H9 (cell line): ENCODE results near the gene INMT. TPM values are rescaled to one million over a fixed set of nuclear protein-coding genes. Genes with fewer than 3 reads are reported as not detected.

Experiments used
- DNase-seq: peaks from one replicate; pipeline ENCODE4 v3.0.0-alpha.2; 2017
- H2AFZ ChIP-seq: one replicate; pipeline ENCODE4 v1.6.1; 2013; ENCODE audit warnings: mild to moderate bottlenecking, low read length, control low read depth, moderate library complexity
- H2AK5ac ChIP-seq: 2 replicates; pipeline ENCODE4 v1.6.1; 2013; ENCODE audit warnings: low read length, control low read depth, mixed read lengths; ENCODE audit not compliant: insufficient read length
- H2BK120ac ChIP-seq: one replicate; pipeline ENCODE4 v1.6.1; 2013; ENCODE audit warnings: low read depth, mild to moderate bottlenecking, low read length, control low read depth, inconsistent platforms; ENCODE audit not compliant: poor library complexity, severe bottlenecking
- H2BK12ac ChIP-seq: 2 replicates; pipeline ENCODE4 v1.6.1; 2013; ENCODE audit warnings: low read length, control low read depth, mixed read lengths, low read depth; ENCODE audit not compliant: insufficient read length
- H2BK15ac ChIP-seq: 2 replicates; pipeline ENCODE4 v1.6.1; 2013; ENCODE audit warnings: low read depth, low read length, control low read depth
- H2BK20ac ChIP-seq: one replicate; pipeline ENCODE4 v1.6.1; 2013; ENCODE audit warnings: low read depth, mild to moderate bottlenecking, low read length, control low read depth, inconsistent platforms; ENCODE audit not compliant: poor library complexity, severe bottlenecking
- H2BK5ac ChIP-seq: 2 replicates; pipeline ENCODE4 v1.6.1; 2013; ENCODE audit warnings: low read length, control low read depth, mixed read lengths; ENCODE audit not compliant: insufficient read length
- H3K14ac ChIP-seq: 2 replicates; pipeline ENCODE4 v1.6.1; 2013; ENCODE audit warnings: low read length, control low read depth; ENCODE audit not compliant: insufficient read depth
- H3K18ac ChIP-seq: 2 replicates; pipeline ENCODE4 v1.6.1; 2013; ENCODE audit warnings: low read depth, mild to moderate bottlenecking, mixed read lengths, low read length, control low read depth; ENCODE audit not compliant: insufficient read length
- H3K23ac ChIP-seq: 2 replicates; pipeline ENCODE4 v1.6.1; 2013; ENCODE audit warnings: low read length, control low read depth, mixed read lengths, low read depth; ENCODE audit not compliant: insufficient read length
- H3K23me2 ChIP-seq: 2 replicates; pipeline ENCODE4 v1.6.1; 2013; ENCODE audit warnings: low read depth, mild to moderate bottlenecking, mixed read lengths, low read length, control low read depth; ENCODE audit not compliant: insufficient read length, poor library complexity, severe bottlenecking
- H3K27ac ChIP-seq: 2 replicates; pipeline ENCODE4 v1.5.1; 2013; ENCODE audit warnings: low read length, control low read depth, mixed read lengths, low read depth; ENCODE audit not compliant: insufficient read length
- H3K27me3 ChIP-seq: 2 replicates; pipeline ENCODE4 v1.6.1; 2013; ENCODE audit warnings: low read length, control low read depth, inconsistent platforms; ENCODE audit not compliant: insufficient read depth
- H3K4ac ChIP-seq: 2 replicates; pipeline ENCODE4 v1.6.1; 2013; ENCODE audit warnings: low read depth, mild to moderate bottlenecking, control low read depth, inconsistent platforms, low read length, moderate library complexity
- H3K4me1 ChIP-seq: 2 replicates; pipeline ENCODE4 v1.6.1; 2013; ENCODE audit warnings: low read length, control low read depth, inconsistent platforms; ENCODE audit not compliant: insufficient read depth
- H3K4me2 ChIP-seq: 2 replicates; pipeline ENCODE4 v1.6.1; 2013; ENCODE audit warnings: low read length, control low read depth, mixed read lengths; ENCODE audit not compliant: insufficient read length, insufficient read depth
- H3K56ac ChIP-seq: 2 replicates; pipeline ENCODE4 v1.6.1; 2013; ENCODE audit warnings: low read depth, mild to moderate bottlenecking, mixed read lengths, low read length, control low read depth; ENCODE audit not compliant: insufficient read length
- H3K79me1 ChIP-seq: 2 replicates; pipeline ENCODE4 v1.6.1; 2013; ENCODE audit warnings: low read depth, mild to moderate bottlenecking, moderate library complexity, low read length, control low read depth, inconsistent platforms; ENCODE audit not compliant: insufficient read depth, poor library complexity, severe bottlenecking
- H3K79me2 ChIP-seq: 2 replicates; pipeline ENCODE4 v1.6.1; 2013; ENCODE audit warnings: low read length, control low read depth, inconsistent platforms; ENCODE audit not compliant: insufficient read depth
- H3K9ac ChIP-seq: 2 replicates; pipeline ENCODE4 v1.6.1; 2013; ENCODE audit warnings: low read length, control low read depth, mixed read lengths; ENCODE audit not compliant: insufficient read length; ENCODE audit errors: extremely low read depth
- H3K9me3 ChIP-seq: one replicate; pipeline ENCODE4 v1.6.1; 2013; ENCODE audit warnings: low read depth, low read length, inconsistent platforms; ENCODE audit not compliant: control insufficient read depth
- H3T11ph ChIP-seq: one replicate; pipeline ENCODE4 v1.6.1; 2013; ENCODE audit warnings: mild to moderate bottlenecking, low read length, control low read depth, inconsistent platforms
- H4K20me1 ChIP-seq: one replicate; pipeline ENCODE4 v1.6.1; 2013; ENCODE audit not compliant: control insufficient read depth, insufficient read length, insufficient read depth
- H4K5ac ChIP-seq: 2 replicates; pipeline ENCODE4 v1.6.1; 2013; ENCODE audit warnings: low read depth, mild to moderate bottlenecking, mixed read lengths, low read length, control low read depth; ENCODE audit not compliant: insufficient read length
- H4K8ac ChIP-seq: replicated peaks from 2 replicates; pipeline ENCODE4 v1.6.1; 2013; ENCODE audit warnings: low read length, control low read depth, mixed read lengths, low read depth; ENCODE audit not compliant: insufficient read length
- H4K91ac ChIP-seq: 2 replicates; pipeline ENCODE4 v1.6.1; 2013; ENCODE audit warnings: low read depth, mild to moderate bottlenecking, moderate library complexity, mixed read lengths, low read length, control low read depth; ENCODE audit not compliant: insufficient read length
- H3K27ac Mint-ChIP-seq, 3 experiments: 2 replicates in 2 of 3; 3 replicates in 1 of 3; pipeline ENCODE4 v1.8.0; 2020 to 2021; ENCODE audit warnings: mixed read lengths in 3 of 3, mild to moderate bottlenecking in 1 of 3, moderate library complexity in 1 of 3
- H3K27me3 Mint-ChIP-seq: 2 replicates; pipeline ENCODE4 v1.8.0; 2021; ENCODE audit warnings: low read depth, mild to moderate bottlenecking, moderate library complexity, mixed read lengths
- H3K36me3 Mint-ChIP-seq, 3 experiments: 2 replicates in 2 of 3; 3 replicates in 1 of 3; pipeline ENCODE4 v1.8.0; 2020 to 2021; ENCODE audit warnings: low read depth in 3 of 3, mixed read lengths in 3 of 3; ENCODE audit not compliant: insufficient read depth in 1 of 3
- H3K4me1 Mint-ChIP-seq, 2 experiments: 2 replicates each; pipeline ENCODE4 v1.8.0; 2020; ENCODE audit warnings: mixed read lengths in 2 of 2
- H3K4me3 Mint-ChIP-seq, 2 experiments: 2 replicates in 1 of 2; 3 replicates in 1 of 2; pipeline ENCODE4 v1.8.0; 2020 to 2021; ENCODE audit warnings: mild to moderate bottlenecking in 2 of 2, mixed read lengths in 2 of 2, moderate library complexity in 1 of 2
- H3K9me3 Mint-ChIP-seq, 2 experiments: 2 replicates in 1 of 2; 3 replicates in 1 of 2; pipeline ENCODE4 v1.8.0; 2020; ENCODE audit warnings: mild to moderate bottlenecking in 2 of 2, mixed read lengths in 2 of 2, moderate library complexity in 1 of 2
- WGBS: extraction: QIAGEN DNeasy Blood & Tissue Kit; methylation state at CpG from one replicate; pipeline ENCODE4 v1.1.7; 2013; ENCODE audit warnings: missing lambda C conversion rate, low lambda C conversion rate, mixed read lengths; ENCODE audit not compliant: insufficient read length; ENCODE audit errors: extremely low coverage; 5-methylcytosine and 5-hydroxymethylcytosine counted together
- total RNA-seq: library from RNA; stranded (reverse); gene quantifications from 2 replicates; pipeline ENCODE4 v1.2.1, GENCODE V29; 2021
- TF ChIP-seq, protein P1 (sequence below): fragments of 200-600 bp; sonication (generic); conservative IDR thresholded peaks from 3 replicates; pipeline ENCODE4 v1.8.0; 2021; ENCODE audit warnings: antibody characterized with exemption, mild to moderate bottlenecking

Gene INMT
- total RNA-seq, 1 experiment from 2014 or later, result 0.70 TPM

DNA sequence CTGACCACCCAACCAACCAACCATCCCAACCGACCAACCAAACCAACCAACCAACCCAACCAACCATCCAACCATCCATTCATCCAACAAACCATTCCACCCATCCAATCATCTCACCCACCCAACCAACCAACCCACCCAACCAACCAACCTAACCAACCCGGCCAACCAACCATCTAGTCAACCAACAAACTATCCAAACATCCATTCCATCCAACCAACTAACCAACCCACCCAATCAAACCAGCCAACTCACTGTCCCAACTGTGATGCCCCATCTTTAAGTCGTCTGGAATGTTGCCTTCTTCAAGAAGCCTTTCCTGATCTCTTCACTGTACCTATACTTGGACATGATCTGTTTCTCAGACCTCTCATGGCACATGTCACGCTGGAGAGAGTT lies 50.9 kb downstream of the INMT start:
- no peak overlapping the region for H2BK12ac ChIP-seq
- no peak overlapping the region for H4K8ac ChIP-seq
- TF ChIP-seq, protein P1, sequence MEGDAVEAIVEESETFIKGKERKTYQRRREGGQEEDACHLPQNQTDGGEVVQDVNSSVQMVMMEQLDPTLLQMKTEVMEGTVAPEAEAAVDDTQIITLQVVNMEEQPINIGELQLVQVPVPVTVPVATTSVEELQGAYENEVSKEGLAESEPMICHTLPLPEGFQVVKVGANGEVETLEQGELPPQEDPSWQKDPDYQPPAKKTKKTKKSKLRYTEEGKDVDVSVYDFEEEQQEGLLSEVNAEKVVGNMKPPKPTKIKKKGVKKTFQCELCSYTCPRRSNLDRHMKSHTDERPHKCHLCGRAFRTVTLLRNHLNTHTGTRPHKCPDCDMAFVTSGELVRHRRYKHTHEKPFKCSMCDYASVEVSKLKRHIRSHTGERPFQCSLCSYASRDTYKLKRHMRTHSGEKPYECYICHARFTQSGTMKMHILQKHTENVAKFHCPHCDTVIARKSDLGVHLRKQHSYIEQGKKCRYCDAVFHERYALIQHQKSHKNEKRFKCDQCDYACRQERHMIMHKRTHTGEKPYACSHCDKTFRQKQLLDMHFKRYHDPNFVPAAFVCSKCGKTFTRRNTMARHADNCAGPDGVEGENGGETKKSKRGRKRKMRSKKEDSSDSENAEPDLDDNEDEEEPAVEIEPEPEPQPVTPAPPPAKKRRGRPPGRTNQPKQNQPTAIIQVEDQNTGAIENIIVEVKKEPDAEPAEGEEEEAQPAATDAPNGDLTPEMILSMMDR, result no peak
- no peak overlapping the region for H2AFZ ChIP-seq
- Mint-ChIP-seq H3K36me3 (peaks cover 2 to 3% (median 3%) of the 10 kb centered on the region in 3 experiments; a peak in 2 of 7 replicates), H3K4me3 (no peak overlapping the region), H3K9me3 (no peaks in the 10 kb centered on the region; a peak in 2 of 5 replicates), H3K27me3 (no peaks in the 10 kb centered on the region; the same call in none of the 2 replicates), H3K27ac (no peak overlapping the region; a peak in 1 of 7 replicates), H3K4me1 (no peaks in the 10 kb centered on the region)
- H3K18ac ChIP-seq, result no peak overlapping the region
- no peak overlapping the region for H3K27ac ChIP-seq
- H3K23ac ChIP-seq, result no peak overlapping the region
- H3K27me3 ChIP-seq, result no peaks in the 10 kb centered on the region
- no peak overlapping the region for H3T11ph ChIP-seq
- H3K79me2 ChIP-seq, result no peaks in the 10 kb centered on the region
- no peak overlapping the region for H2BK15ac ChIP-seq
- H3K23me2 ChIP-seq, result no peaks in the 10 kb centered on the region
- DNase-seq, result no peak
- H2AK5ac ChIP-seq, result no peak overlapping the region
- no peak overlapping the region for H2BK120ac ChIP-seq
- no peak overlapping the region for H2BK20ac ChIP-seq
- no peaks in the 10 kb centered on the region for H3K4me1 ChIP-seq
- no peak overlapping the region for H3K9ac ChIP-seq
- H3K14ac ChIP-seq, result no peak overlapping the region
- H4K5ac ChIP-seq, result no peak overlapping the region
- no peak overlapping the region for H3K4me2 ChIP-seq
- H4K91ac ChIP-seq, result no peak overlapping the region
- no peak overlapping the region for H3K56ac ChIP-seq
- WGBS, result 100% methylated on average over 2 of the region's 4 CpGs
- H4K20me1 ChIP-seq, result no peaks in the 10 kb centered on the region
- H2BK5ac ChIP-seq, result no peak overlapping the region
- no peak overlapping the region for H3K4ac ChIP-seq
- H3K79me1 ChIP-seq, result no peaks in the 10 kb centered on the region
- H3K9me3 ChIP-seq, result no peaks in the 10 kb centered on the region
